Measurements from ENCODE around the gene BCCIP.

Gene BCCIP

GRCh38 chr10:125880719-125881118, 57.4 kb downstream of the BCCIP start:
- H3K4me3 ChIP-seq (ENCODE audit: control insufficient read depth, low read depth, low read length) = no peak overlapping the region
- DNase-seq (ENCODE audit: low read depth) = no peak
- TF ChIP-seq CTCF (conservative IDR thresholded peaks at IDR 0.05; ENCODE audit: control insufficient read depth, insufficient read depth, low read depth, low read length) = no peak

- TF ChIP-seq CTCF (conservative IDR thresholded peaks at IDR 0.05; ENCODE audit: control insufficient read depth, insufficient read depth, low read depth, low read length) = no peak
- DNase-seq (ENCODE audit: low read depth) = no peak
- H3K4me3 ChIP-seq (ENCODE audit: control insufficient read depth, low read depth, low read length) = no peak within 1 kb of the TSS
These were observed 57.8 kb downstream of the BCCIP start, which contains the start of gene DHX32 for GRCh38 chr10:125881192-125881591. TSS of gene DHX32 (minus strand) at chr10:125881292. CDS start at chr10:125880824, 468 bp downstream.

- DNase-seq (ENCODE audit: low read depth) = no peak
- no peak for TF ChIP-seq CTCF (conservative IDR thresholded peaks at IDR 0.05; ENCODE audit: control insufficient read depth, insufficient read depth, low read depth, low read length)
- no peak overlapping the region for H3K4me3 ChIP-seq (ENCODE audit: control insufficient read depth, low read depth, low read length)
These were observed 59.2 kb downstream of the BCCIP start for GRCh38 chr10:125882596-125882995.

GRCh38 chr10:125883211-125883610, 59.9 kb downstream of the BCCIP start:
- TF ChIP-seq CTCF (conservative IDR thresholded peaks at IDR 0.05; ENCODE audit: control insufficient read depth, insufficient read depth, low read depth, low read length) = no peak
- DNase-seq (ENCODE audit: low read depth) = no peak
- H3K4me3 ChIP-seq (ENCODE audit: control insufficient read depth, low read depth, low read length) = no peak overlapping the region
